Measurements from ENCODE around the gene GLCCI1.
"Not testable (repeated sequence)": the region's sequence is repeated elsewhere in the genome, so short reads cannot be mapped to it uniquely, and the experiment has no call there.

GLCCI1 gene

GRCh38 chr7:8056439-8056838 lies 87.8 kb downstream of the GLCCI1 start:
- DNase-seq, result no peak

- DNase-seq, result no peak
These were observed 89.0 kb downstream of the GLCCI1 start for GRCh38 chr7:8057566-8057965.

- DNase-seq, result no peak
These were observed 89.7 kb downstream of the GLCCI1 start for GRCh38 chr7:8058322-8058721.

GRCh38 chr7:8058852-8059251 lies 90.3 kb downstream of the GLCCI1 start:
- no peak for DNase-seq

- no peak for DNase-seq
These were observed 91.6 kb downstream of the GLCCI1 start for GRCh38 chr7:8060241-8060640.

GRCh38 chr7:8063300-8063699 lies 94.7 kb downstream of the GLCCI1 start:
- not testable (repeated sequence) for DNase-seq

- no peak for DNase-seq
These were observed 95.2 kb downstream of the GLCCI1 start for GRCh38 chr7:8063706-8064297.

GRCh38 chr7:8064828-8065227 lies 96.2 kb downstream of the GLCCI1 start:
- no peak for DNase-seq

GRCh38 chr7:8065356-8065813 lies 96.8 kb downstream of the GLCCI1 start:
- no peak for DNase-seq

GRCh38 chr7:8068892-8069686 lies 100.5 kb downstream of the GLCCI1 start:
- DNase-seq, result no peak

- DNase-seq, result no peak
These were observed 102.0 kb downstream of the GLCCI1 start for GRCh38 chr7:8070451-8071180.

- DNase-seq, result no peak
These were observed 109.8 kb downstream of the GLCCI1 start for GRCh38 chr7:8078418-8078817.

- no peak for DNase-seq
These were observed 114.2 kb downstream of the GLCCI1 start for GRCh38 chr7:8082762-8083161.

- no peak for DNase-seq
These were observed 116.2 kb downstream of the GLCCI1 start for GRCh38 chr7:8084836-8085235.

GRCh38 chr7:8085420-8085819 lies 116.8 kb downstream of the GLCCI1 start:
- no peak for DNase-seq

GRCh38 chr7:8086239-8086638 lies 117.6 kb downstream of the GLCCI1 start:
- DNase-seq, result no peak

GRCh38 chr7:8089036-8089780 lies 120.6 kb downstream of the GLCCI1 start:
- no peak for DNase-seq

- no peak for DNase-seq
These were observed 123.5 kb downstream of the GLCCI1 start for GRCh38 chr7:8092140-8092539.

- no peak for DNase-seq
These were observed 125.9 kb downstream of the GLCCI1 start for GRCh38 chr7:8094164-8095140.

GRCh38 chr7:8101292-8101691 lies 132.7 kb downstream of the GLCCI1 start:
- DNase-seq, result not testable (repeated sequence)

- no peak for DNase-seq
These were observed 134.7 kb downstream of the GLCCI1 start for GRCh38 chr7:8103282-8103681.

All from activated CD4-positive, alpha-beta T cell treated with anti-CD3 and anti-CD28 coated beads, Interleukin-2, amount 50 U/mL, for 1 hour (primary cell).